Sigmoid colon (tissue), 4 donors: ENCODE results near the gene ACSM3.

ENCODE experiments used
- POLR2AphosphoS5 ChIP-seq, 4 donors: sonication (generic); formaldehyde crosslinking; IDR thresholded peaks; one replicate each; pipeline ENCODE4 v1.6.1; 2017; ENCODE audit warnings: antibody characterized with exemption in 4 of 4
- TF ChIP-seq, protein P1 (sequence below), 4 experiments: fragments of 450-650 bp in 3 of 4; fragments of 200-600 bp in 1 of 4; IDR thresholded peaks; one replicate each; pipeline ENCODE4 v1.5.1; 2016 to 2019; ENCODE audit warnings: antibody characterized with exemption in 4 of 4, mild to moderate bottlenecking in 3 of 4, moderate library complexity in 2 of 4

DNA sequence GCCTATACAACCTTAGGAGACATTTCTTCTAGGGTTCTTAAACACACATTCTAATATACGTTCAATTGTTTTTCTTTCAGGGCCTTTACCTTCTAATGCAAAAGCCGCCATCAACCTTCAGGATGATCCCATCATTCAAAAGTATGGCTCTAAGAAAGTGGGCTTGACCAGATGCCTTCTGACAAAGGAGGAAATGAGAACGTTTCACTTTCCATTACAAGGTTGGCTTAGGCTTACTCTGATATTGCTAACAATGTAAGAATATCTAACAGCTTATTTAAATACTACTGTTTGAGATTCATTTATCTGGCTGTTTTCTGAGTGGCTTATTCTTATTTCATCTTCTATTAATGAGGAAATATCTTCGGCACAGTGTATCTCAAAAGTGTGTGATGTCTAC lies 57.9 kb downstream of the ACSM3 start:
- TF ChIP-seq, protein P1, sequence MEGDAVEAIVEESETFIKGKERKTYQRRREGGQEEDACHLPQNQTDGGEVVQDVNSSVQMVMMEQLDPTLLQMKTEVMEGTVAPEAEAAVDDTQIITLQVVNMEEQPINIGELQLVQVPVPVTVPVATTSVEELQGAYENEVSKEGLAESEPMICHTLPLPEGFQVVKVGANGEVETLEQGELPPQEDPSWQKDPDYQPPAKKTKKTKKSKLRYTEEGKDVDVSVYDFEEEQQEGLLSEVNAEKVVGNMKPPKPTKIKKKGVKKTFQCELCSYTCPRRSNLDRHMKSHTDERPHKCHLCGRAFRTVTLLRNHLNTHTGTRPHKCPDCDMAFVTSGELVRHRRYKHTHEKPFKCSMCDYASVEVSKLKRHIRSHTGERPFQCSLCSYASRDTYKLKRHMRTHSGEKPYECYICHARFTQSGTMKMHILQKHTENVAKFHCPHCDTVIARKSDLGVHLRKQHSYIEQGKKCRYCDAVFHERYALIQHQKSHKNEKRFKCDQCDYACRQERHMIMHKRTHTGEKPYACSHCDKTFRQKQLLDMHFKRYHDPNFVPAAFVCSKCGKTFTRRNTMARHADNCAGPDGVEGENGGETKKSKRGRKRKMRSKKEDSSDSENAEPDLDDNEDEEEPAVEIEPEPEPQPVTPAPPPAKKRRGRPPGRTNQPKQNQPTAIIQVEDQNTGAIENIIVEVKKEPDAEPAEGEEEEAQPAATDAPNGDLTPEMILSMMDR (IDR thresholded peaks at IDR 0.05) = no peak
- TF ChIP-seq POLR2AphosphoS5 (IDR thresholded peaks at IDR 0.05) = no peak
